Testis (tissue), 2 donors: Measurements from ENCODE around the gene ABTB1.

Source experiments
- CTCF ChIP-seq, 3 experiments: fragments of 450-650 bp in 2 of 3; fragments of 200-600 bp in 1 of 3; sonication (generic) in 1 of 3; IDR thresholded peaks; one replicate each; pipeline ENCODE4 v1.5.1; 2016 to 2019; ENCODE audit warnings: antibody characterized with exemption in 3 of 3, mild to moderate bottlenecking in 2 of 3, moderate library complexity in 1 of 3
- POLR2A ChIP-seq: fragments of 450-650 bp; IDR thresholded peaks from one replicate; pipeline ENCODE4 v1.6.1; 2017; ENCODE audit warnings: antibody characterized with exemption, mild to moderate bottlenecking, moderate library complexity

GRCh38 chr3:127700406-127700805 lies 27.7 kb downstream of the ABTB1 start:
- TF ChIP-seq CTCF (IDR thresholded peaks at IDR 0.05) (no peak), POLR2A (no peak)
